IMR-90 (cell line): Measurements from ENCODE around the gene PCDHA5. TPM values are rescaled to one million over a fixed set of nuclear protein-coding genes. Genes with fewer than 3 reads are reported as not detected.

Source experiments
- ATAC-seq: fragments of 200-7000 bp; cut with Tn5 transposase; 2 replicates; pipeline ENCODE4 v1.9.1; 2020; ENCODE audit warnings: low read depth, mild to moderate bottlenecking, moderate library complexity
- BruUV-seq: library from RNA; stranded (reverse); fragments of 400-500 nt; replicated peaks from 2 replicates; lab custom pipeline; 2021; lab: Mats Ljungman, UMichigan
- CTCF ChIA-PET: fragments of 300-600 bp; formaldehyde crosslinking; extraction: SDS; loops from one replicate; lab custom pipeline; 2021; ENCODE audit warnings: antibody characterized with exemption; lab: Yijun Ruan, JAX
- POLR2A ChIA-PET: fragments of 300-600 bp; sonication (Branson Sonifier 250); formaldehyde crosslinking; loops from one replicate; lab custom pipeline; 2022; ENCODE audit warnings: antibody characterized with exemption; ENCODE audit not compliant: unreplicated experiment; lab: Charles Lee
- DNase-seq: peaks from one replicate; pipeline ENCODE4 v3.0.0; 2013
- H2AFZ ChIP-seq: replicated peaks from 2 replicates; pipeline ENCODE3; 2013; ENCODE audit warnings: low read length, mild to moderate bottlenecking; ENCODE audit not compliant: poor library complexity
- H2AK5ac ChIP-seq: 2 replicates; pipeline ENCODE4 v1.6.1; 2013; ENCODE audit warnings: low read depth, low read length, inconsistent platforms
- H2AK9ac ChIP-seq: replicated peaks from 2 replicates; pipeline ENCODE3; 2013; ENCODE audit warnings: mild to moderate bottlenecking, low read depth, low read length, moderate library complexity; ENCODE audit not compliant: poor library complexity
- H2BK120ac ChIP-seq: 2 replicates; pipeline ENCODE4 v1.6.1; 2013; ENCODE audit warnings: low read depth, low read length, inconsistent platforms
- H2BK15ac ChIP-seq: 3 replicates; pipeline ENCODE4 v1.6.1; 2013; ENCODE audit warnings: low read depth, low read length, inconsistent platforms
- H2BK20ac ChIP-seq: 2 replicates; pipeline ENCODE4 v1.6.1; 2013; ENCODE audit warnings: low read depth, mild to moderate bottlenecking, inconsistent platforms, low read length, moderate library complexity
- H2BK5ac ChIP-seq: 2 replicates; pipeline ENCODE4 v1.6.1; 2013; ENCODE audit warnings: mild to moderate bottlenecking, low read depth, low read length, inconsistent platforms; ENCODE audit not compliant: poor library complexity, severe bottlenecking
- H3K14ac ChIP-seq: replicated peaks from 2 replicates; pipeline ENCODE4 v1.6.1; 2013; ENCODE audit warnings: low read depth, low read length, inconsistent platforms
- H3K18ac ChIP-seq: 2 replicates; pipeline ENCODE4 v1.6.1; 2013; ENCODE audit warnings: low read depth, low read length, control low read depth
- H3K23ac ChIP-seq: 2 replicates; pipeline ENCODE4 v1.6.1; 2013; ENCODE audit warnings: low read depth, low read length, inconsistent platforms
- H3K27ac ChIP-seq: 2 replicates; pipeline ENCODE4 v1.5.1; 2013; ENCODE audit warnings: mild to moderate bottlenecking, control low read depth, low read length; ENCODE audit not compliant: insufficient read depth
- H3K27me3 ChIP-seq: 2 replicates; pipeline ENCODE4 v1.6.1; 2013; ENCODE audit warnings: low read length; ENCODE audit not compliant: control insufficient read depth, insufficient read depth
- H3K36me3 ChIP-seq: 2 replicates; pipeline ENCODE4 v1.6.1; 2013; ENCODE audit warnings: low read length, mixed read lengths; ENCODE audit not compliant: control insufficient read depth, insufficient read depth
- H3K4ac ChIP-seq: 2 replicates; pipeline ENCODE4 v1.6.1; 2013; ENCODE audit warnings: low read depth, low read length, inconsistent platforms
- H3K4me1 ChIP-seq: 2 replicates; pipeline ENCODE4 v1.6.1; 2013; ENCODE audit warnings: low read length, mixed read lengths; ENCODE audit not compliant: control insufficient read depth, insufficient read depth
- H3K4me2 ChIP-seq: 2 replicates; pipeline ENCODE4 v1.6.1; 2013; ENCODE audit warnings: low read depth, mild to moderate bottlenecking, control low read depth, low read length, moderate library complexity
- H3K4me3 ChIP-seq: 2 replicates; pipeline ENCODE4 v1.5.1; 2013; ENCODE audit warnings: low read depth, mild to moderate bottlenecking, control low read depth, low read length, moderate library complexity; ENCODE audit not compliant: insufficient read depth
- H3K56ac ChIP-seq: 2 replicates; pipeline ENCODE4 v1.6.1; 2013; ENCODE audit warnings: low read length, inconsistent platforms; ENCODE audit not compliant: insufficient read depth; ENCODE audit errors: extremely low read depth
- H3K79me1 ChIP-seq, 2 experiments: 2 replicates each; pipeline ENCODE4 v1.6.1; 2013; ENCODE audit warnings: low read length in 2 of 2, inconsistent platforms in 1 of 2, low read depth in 1 of 2
- H3K9ac ChIP-seq: 2 replicates; pipeline ENCODE4 v1.6.1; 2013; ENCODE audit warnings: low read depth, low read length, control low read depth
- H3K9me1 ChIP-seq: 2 replicates; pipeline ENCODE4 v1.6.1; 2013; ENCODE audit warnings: low read length, inconsistent platforms; ENCODE audit not compliant: insufficient read depth
- H3K9me3 ChIP-seq: 2 replicates; pipeline ENCODE4 v1.6.1; 2013; ENCODE audit warnings: low read length; ENCODE audit not compliant: control insufficient read depth, insufficient read depth
- H4K20me1 ChIP-seq: 2 replicates; pipeline ENCODE4 v1.6.1; 2013; ENCODE audit warnings: low read length, inconsistent platforms; ENCODE audit not compliant: insufficient read depth
- H4K5ac ChIP-seq: 2 replicates; pipeline ENCODE4 v1.6.1; 2013; ENCODE audit warnings: mild to moderate bottlenecking, low read depth, low read length, control low read depth
- H4K8ac ChIP-seq, 2 experiments: 2 replicates each; pipeline ENCODE4 v1.6.1; 2013; ENCODE audit warnings: low read depth in 2 of 2, low read length in 2 of 2, control low read depth in 1 of 2, inconsistent platforms in 1 of 2
- H4K91ac ChIP-seq: 2 replicates; pipeline ENCODE4 v1.6.1; 2013; ENCODE audit warnings: low read depth, low read length, inconsistent platforms; ENCODE audit not compliant: insufficient read depth
- CTCF ChIP-seq: conservative IDR thresholded peaks from 2 replicates; pipeline ENCODE4 v1.5.1; 2012; ENCODE audit warnings: mild to moderate bottlenecking, low read depth, low read length, improper control_type of control experiment
- MAZ ChIP-seq: IDR thresholded peaks from 2 replicates; pipeline ENCODE4 v1.6.1; 2012; ENCODE audit warnings: low read depth, mild to moderate bottlenecking, low read length, improper control_type of control experiment, moderate library complexity, borderline replicate concordance
- RCOR1 ChIP-seq: IDR thresholded peaks from 2 replicates; pipeline ENCODE4 v1.6.1; 2012; ENCODE audit warnings: mild to moderate bottlenecking, low read length, improper control_type of control experiment; ENCODE audit not compliant: insufficient replicate concordance
- WGBS, 2 experiments: methylation state at CpG; one replicate each; pipeline versions ENCODE4 v1.1.5 to v1.1.7; 2013; ENCODE audit warnings: missing lambda C conversion rate in 2 of 2; ENCODE audit not compliant: insufficient read length in 1 of 2; ENCODE audit errors: extremely low coverage in 2 of 2; 5-methylcytosine and 5-hydroxymethylcytosine counted together
- dilution Hi-C: fragments of 300-500 bp; cut with HindIII; formaldehyde crosslinking; loops from one replicate; pipeline ENCODE4 v1.14.3; 2018; ENCODE audit warnings: low sequenced_read_pairs; ENCODE audit not compliant: unreplicated experiment
- in situ Hi-C: fragments of 300-500 bp; cut with MboI; formaldehyde crosslinking; loops from 3 replicates; pipeline ENCODE4 v1.14.3; 2019; ENCODE audit warnings: low sequenced_read_pairs, inconsistent platforms, mixed read lengths
- intact Hi-C: fragments of 100-400 bp; cut with micrococcal nuclease; formaldehyde crosslinking; loops from 2 replicates; pipeline ENCODE4 v1.10.0; 2022
- polyA plus RNA-seq, 3 experiments: library from polyadenylated mRNA; depleted of rRNA; stranded (reverse); fragments of >200 nt; gene quantifications; 2 replicates each; pipeline ENCODE4 v1.2.3, GENCODE V29; 2012; ENCODE audit warnings: low replicate concordance in 1 of 3
- total RNA-seq: library from RNA; depleted of rRNA; stranded (reverse); fragments of >200 nt; gene quantifications from 2 replicates; pipeline ENCODE4 v1.2.3, GENCODE V29; 2012

The PCDHA5 gene
- total and polyA plus RNA-seq, 2 of the 4 experiments (the other 2 are of a cell fraction), result not detected

GRCh38 chr5:140794595-140795258 is 26.7 kb upstream of the PCDHA5 start, which contains the start of gene PCDHA2:
Gene PCDHA2 (plus strand): TSS chr5:140794852.
- Histone ChIP-seq H2BK120ac (no peak within 1 kb of the TSS), H3K27ac (no peak within 1 kb of the TSS), H3K4ac (no peak within 1 kb of the TSS), H3K4me2 (no peak within 1 kb of the TSS), H2BK5ac (no peak within 1 kb of the TSS), H3K9me3 (peaks cover 14% of the 10 kb centered on the region), H2BK20ac (no peak within 1 kb of the TSS), H4K91ac (no peak within 1 kb of the TSS), H3K36me3 (no peaks in the 10 kb centered on the region), H3K9ac (no peak within 1 kb of the TSS), H3K14ac (no peak within 1 kb of the TSS), H3K9me1 (no peaks in the 10 kb centered on the region), H4K20me1 (no peaks in the 10 kb centered on the region), H3K56ac (no peak within 1 kb of the TSS), H2AFZ (no peak within 1 kb of the TSS), H4K5ac (no peak within 1 kb of the TSS), H3K79me1 (no peaks in the 10 kb centered on the region), H3K4me3 (no peak within 1 kb of the TSS), H3K4me1 (no peaks in the 10 kb centered on the region), H2BK15ac (no peak within 1 kb of the TSS), H4K8ac (no peak within 1 kb of the TSS), H2AK5ac (no peak within 1 kb of the TSS), H2AK9ac (no peak within 1 kb of the TSS), H3K27me3 (no peaks in the 10 kb centered on the region), H3K23ac (no peak within 1 kb of the TSS), H3K18ac (no peak within 1 kb of the TSS)
- ChIA-PET POLR2A (no interaction called here), CTCF (interaction anchor here (0.6 kb wide), 1 partner anchor 57 kb away, joined by 3 read pairs; no protein-coding TSS in a partner anchor)
- no TSS peak for BruUV-seq
- ATAC-seq (no peak), DNase-seq (no peak)
- TF ChIP-seq CTCF, result no peak
- no peak for TF ChIP-seq RCOR1
- TF ChIP-seq MAZ, result no peak
- WGBS, 2 experiments, result 21% methylated on average over 10 of the region's 27 CpGs; no CpG with 5 or more reads in 1 of the 2 experiments
- in situ Hi-C loops (no loop called here), intact Hi-C loops (no loop called here), dilution Hi-C loops (no loop called here)
